GM18505 (cell line): ENCODE data around the gene MED13.

Experiments
- ATAC-seq: cut with Tn5 transposase; IDR thresholded peaks from one replicate; pipeline ENCODE4 v1.9.1; 2021; ENCODE audit not compliant: unreplicated experiment
- POLR2A ChIP-seq: IDR thresholded peaks from 4 replicates; pipeline ENCODE4 v1.6.1; 2011; ENCODE audit warnings: borderline replicate concordance; ENCODE audit not compliant: insufficient read depth, insufficient read length; ENCODE audit errors: extremely low read depth

MED13 gene

GRCh38 chr17:62062302-62062701 lies 2.8 kb downstream of the MED13 start:
- no peak for ATAC-seq
- no peak for TF ChIP-seq POLR2A

DNA sequence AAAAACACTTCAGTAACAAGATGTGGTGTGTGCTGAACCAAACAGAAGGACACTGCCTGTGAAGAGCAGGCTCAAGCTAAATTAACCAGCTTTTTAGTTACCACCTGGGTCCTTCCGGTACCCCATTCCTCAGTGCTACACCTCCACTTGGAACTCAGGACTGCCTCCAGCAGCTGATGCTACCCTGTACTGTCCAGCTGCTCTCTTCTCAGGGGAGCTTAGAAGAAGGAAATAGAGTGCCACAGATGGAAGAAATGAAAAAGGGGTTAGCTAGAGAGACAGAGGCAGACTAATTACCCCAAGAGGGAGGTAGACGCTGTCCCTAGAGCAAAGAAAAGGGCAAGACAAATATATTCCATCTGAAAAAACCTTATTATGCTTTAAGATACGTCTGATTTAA lies 5.7 kb downstream of the MED13 start:
- TF ChIP-seq POLR2A, result no peak
- no peak for ATAC-seq

DNA sequence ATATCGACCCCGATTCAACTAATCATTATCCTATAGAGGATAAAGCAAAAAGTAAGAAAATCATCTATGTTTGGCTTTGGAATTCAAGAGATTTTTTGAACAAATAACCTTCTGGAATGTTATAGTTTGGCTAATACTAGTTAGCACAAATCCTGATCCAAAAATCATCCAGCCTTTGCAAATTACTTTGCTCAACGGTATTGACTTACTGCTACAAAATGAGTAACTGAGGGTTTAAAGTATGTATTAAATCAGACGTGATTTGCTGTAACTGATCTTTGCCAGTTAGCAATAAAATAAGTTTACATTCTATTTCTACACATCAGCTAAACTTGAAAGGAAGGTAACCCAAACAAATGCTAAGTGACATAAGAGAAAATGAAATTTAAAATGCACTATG lies 6.5 kb downstream of the MED13 start:
- no peak for TF ChIP-seq POLR2A
- no peak for ATAC-seq

DNA sequence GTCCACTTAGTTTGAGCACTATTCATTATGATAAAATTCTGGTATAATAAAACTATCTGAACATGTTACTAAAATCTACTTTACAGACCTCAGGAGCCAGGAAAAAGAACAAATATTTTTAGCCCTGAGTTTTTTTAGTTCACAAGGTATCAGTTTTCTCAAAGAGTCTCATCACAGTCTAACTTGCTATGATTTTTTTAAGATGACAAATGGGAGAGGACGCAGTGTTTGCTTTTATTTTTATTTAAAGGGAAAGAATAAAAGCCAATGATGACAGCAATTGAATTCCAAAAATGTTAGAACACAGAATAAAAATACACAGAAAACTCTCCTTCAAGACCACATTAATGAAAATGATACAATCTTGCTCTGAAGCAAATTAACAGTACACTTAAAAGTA lies 7.4 kb downstream of the MED13 start:
- no peak for ATAC-seq
- TF ChIP-seq POLR2A, result no peak

DNA sequence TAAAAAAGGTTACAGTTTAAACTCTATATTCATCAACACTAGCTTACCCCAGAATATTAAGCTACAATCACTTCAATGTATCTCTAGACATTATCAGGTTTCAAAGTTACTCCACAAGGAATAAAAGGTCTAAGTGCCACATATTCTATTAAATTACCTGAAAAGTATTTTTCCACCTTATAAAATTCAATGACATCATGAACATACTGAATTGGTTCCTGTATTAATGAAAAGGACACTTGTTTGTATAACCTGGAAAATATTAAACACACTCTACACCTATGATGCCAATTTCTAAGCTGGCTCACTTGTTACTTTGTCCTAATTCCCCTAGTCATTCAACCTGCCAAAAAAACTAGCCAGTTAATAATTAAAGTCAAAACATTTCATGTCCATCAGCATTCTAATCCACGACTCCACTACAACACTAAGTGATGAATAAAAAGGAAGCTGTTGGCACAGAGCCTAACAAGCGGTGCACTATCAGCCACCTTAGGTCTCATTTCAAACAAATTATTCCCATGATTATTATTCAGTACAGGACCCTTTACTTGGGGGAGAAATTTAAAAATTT lies 12.2 kb downstream of the MED13 start:
- TF ChIP-seq POLR2A, result no peak
- no peak for ATAC-seq

DNA sequence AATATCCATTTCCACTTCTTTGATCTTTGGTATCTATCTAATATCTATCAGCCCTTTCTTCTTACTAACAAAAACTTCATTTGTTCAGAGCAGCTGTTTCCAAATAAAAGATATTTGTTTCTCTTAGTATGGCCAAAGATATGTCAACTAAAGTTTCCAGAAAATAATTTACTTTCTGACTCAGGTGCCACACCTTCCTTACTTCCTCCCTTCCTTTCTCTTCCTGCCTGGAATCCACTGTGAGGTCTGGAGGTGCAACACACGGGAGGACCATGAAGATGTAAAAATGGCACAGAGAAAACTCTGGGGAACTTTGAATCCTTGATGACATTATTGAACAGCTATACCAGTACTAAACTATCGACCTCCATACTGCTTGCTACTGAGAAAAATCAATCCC lies 14.0 kb downstream of the MED13 start:
- no peak for ATAC-seq
- no peak for TF ChIP-seq POLR2A

GRCh38 chr17:62049299-62049698 lies 15.8 kb downstream of the MED13 start:
- ATAC-seq, result no peak
- no peak for TF ChIP-seq POLR2A

- TF ChIP-seq POLR2A, result no peak
Measured at GRCh38 chr17:62048262-62048661, 16.8 kb downstream of the MED13 start.

DNA sequence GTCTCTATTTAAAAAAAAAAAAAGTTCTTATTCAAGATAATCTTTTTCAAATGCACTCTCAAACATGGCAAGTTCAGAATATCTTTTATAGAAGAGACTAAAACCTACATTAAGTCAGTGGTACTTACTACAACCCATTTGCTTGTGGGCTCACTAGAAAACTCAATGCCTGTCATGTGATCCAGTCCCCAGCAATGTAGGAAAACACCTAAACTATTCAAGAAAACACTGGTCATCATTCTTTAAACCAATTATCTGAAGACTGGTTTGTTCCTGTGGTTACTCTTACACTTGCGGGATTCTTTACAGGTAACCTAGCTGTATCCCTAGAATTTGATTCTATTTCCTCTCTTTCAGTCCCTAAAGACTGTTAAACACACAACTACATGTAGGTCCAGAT lies 19.6 kb downstream of the MED13 start:
- TF ChIP-seq POLR2A, result no peak

More at GRCh38 chr17:62048262-62048661, 16.8 kb downstream of the MED13 start:
- ATAC-seq, result no peak

GRCh38 chr17:62045109-62045508 lies 20.0 kb downstream of the MED13 start:
- no peak for ATAC-seq
- TF ChIP-seq POLR2A, result no peak

More for the DNA sequence above, 19.6 kb downstream of the MED13 start:
- ATAC-seq, result no peak

- no peak for TF ChIP-seq POLR2A
- ATAC-seq, result no peak
Measured at GRCh38 chr17:62043602-62044001, 21.5 kb downstream of the MED13 start.

- ATAC-seq, result no peak
- no peak for TF ChIP-seq POLR2A
Measured at GRCh38 chr17:62043140-62043539, 21.9 kb downstream of the MED13 start.

GRCh38 chr17:62038248-62038647 lies 26.8 kb downstream of the MED13 start:
- no peak for TF ChIP-seq POLR2A
- no peak for ATAC-seq

DNA sequence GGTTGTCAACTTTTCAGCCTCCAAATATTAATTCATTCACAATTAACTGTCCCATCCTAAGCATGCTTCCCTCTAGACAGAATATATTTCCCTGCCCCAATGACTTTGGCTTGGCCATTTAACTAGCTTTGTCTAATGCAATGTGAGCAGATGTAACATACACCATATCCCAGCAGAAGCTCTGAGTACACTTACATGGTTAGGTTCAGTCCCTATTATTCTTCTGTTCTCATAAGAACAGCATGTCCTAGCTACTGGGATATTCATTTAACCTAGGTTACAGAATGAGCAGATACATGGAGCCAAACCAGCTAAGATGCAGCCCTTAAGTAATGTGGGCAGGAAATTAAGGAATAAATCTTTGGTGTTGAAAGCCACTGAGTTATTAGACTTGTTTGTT lies 31.8 kb downstream of the MED13 start:
- no peak for ATAC-seq
- TF ChIP-seq POLR2A, result no peak

GRCh38 chr17:62032480-62032879 lies 32.6 kb downstream of the MED13 start:
- no peak for TF ChIP-seq POLR2A
- no peak for ATAC-seq
